HG03460 (cell line): Measurements from ENCODE around the gene FAXC.

Source experiments
- ATAC-seq: cut with Tn5 transposase; IDR thresholded peaks from one replicate; pipeline ENCODE4 v1.9.1; 2021; ENCODE audit not compliant: unreplicated experiment

FAXC gene

DNA sequence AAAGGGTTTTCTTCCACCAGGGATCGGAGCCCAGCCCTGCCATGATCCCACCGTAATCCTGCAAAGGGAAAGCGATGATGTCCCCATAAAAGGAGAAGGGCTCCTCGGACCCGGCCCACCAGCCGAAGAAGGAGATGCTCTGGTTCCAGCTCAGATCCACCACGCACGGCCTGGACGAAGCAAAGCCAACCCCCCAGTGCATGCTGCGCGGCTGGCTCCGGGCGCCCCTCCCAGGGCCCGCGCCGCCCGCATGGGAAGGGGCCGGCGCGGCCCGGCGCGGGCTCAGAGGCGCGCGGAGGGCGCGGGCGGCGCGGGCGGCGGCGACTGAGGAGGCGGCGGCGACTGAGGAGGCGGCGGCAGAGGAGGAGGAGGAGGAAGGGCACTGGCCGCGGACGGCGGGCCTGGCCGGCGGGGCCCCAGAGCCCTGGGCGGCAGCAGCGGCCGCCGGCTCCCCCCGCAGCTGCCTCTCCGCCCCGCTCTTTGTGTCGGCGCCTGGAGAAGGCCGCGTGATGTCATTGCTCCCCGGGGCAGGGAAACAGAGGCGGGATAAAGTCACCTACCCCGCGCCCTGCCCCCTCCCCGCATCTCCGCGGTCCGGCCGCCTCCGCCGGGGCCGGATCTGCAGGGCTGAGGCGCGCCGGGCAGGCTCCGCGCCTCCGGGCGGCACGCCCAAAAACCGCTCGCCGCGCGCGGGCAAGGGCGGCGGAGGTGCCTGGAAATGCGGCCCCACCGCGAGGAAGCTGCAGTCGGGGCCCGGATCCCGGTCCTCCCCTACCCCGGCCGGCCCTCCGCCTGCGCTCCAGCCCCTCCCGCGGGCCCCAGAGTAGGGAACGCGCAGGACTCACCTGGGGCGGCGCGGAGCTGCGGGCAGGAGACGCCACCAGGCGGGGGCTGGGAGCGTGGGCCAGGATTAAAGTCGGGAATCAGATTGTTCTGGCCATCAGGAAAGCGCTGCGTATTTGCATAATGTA, at the start of gene FAXC:
Gene FAXC, minus strand, starts transcription at position 504 of the 971 bp plus-strand sequence. Its CDS starts 302 bp downstream, at position 202.
- peak; percentile 59 for ATAC-seq

DNA sequence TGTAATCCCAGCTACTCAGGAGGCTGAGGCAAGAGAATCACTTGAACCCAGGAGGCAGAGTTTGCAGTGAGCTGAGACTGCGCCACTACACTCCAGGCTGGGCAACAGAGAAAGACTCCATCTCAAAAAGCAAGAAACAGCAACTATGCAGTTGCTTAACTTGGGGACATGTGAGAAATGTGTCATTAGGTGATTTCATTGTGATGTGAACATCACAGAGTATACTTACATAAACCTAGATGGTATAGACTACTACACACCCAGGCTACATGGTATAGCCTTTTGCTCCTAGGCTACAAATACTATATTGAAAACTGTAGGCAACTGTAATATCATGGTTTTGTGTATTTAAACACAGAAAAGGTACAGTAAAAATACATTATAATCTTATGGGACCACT, 47.8 kb upstream of the FAXC start:
- ATAC-seq = no peak

DNA sequence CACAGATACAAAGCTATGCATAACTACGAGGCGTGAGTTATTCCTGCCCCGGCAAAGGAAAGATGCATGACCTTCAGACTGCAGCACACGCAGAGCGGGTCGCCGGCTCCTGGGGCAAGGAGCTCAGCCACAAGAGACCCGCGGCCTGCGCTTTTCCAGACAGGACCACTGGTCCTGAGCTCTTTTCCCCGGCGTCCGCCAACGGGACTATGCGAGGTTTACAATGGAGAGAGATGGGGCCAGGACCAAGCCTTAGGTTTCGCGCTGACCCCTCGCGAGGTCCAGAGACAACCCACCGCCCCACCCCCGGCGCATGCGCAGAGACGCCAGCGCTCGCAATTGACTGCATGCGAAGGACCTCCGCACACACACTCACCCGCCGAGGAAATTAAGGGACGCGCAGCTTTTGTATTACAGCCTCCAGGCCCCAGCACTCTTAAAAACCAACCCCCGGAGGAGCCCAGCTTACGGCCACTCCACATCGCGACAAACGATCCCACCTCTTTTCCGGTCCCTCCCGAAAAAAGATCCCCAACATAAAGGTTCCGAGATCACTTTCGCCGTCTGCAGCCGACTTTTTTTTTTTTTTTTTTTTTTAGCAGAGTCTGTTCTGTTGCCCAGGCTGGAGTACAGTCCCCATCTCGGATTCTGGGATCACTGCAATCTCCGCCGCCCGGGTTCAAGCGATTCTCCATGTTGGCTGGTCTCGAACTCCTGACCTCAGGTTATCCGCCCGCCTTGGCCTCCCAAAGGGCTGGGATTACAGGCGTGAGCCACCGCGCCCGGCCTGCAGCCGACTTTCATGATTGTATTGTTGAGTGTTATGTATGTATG, 44.4 kb upstream of the FAXC start, which contains the start of gene COQ3:
Gene COQ3, minus strand, starts transcription at position 498 of the 834 bp plus-strand sequence. Its CDS starts 16 bp downstream, at position 482.
- peak; percentile 66 for ATAC-seq

DNA sequence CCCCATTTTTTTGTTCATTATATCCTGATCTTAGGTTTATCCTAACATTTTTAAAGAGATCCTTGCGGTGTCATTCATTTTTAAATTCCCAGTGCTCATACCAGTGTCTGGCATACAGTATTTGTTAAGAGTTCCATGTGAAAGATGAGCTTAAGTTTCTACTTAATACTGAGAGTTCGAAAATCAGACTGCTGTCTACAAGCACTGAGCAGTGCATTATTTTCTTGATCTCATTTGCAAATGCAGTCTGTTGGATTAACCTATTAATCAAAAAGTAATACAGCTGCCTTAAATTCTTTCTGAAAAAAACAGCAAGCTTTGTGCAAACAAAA, 43.9 kb upstream of the FAXC start:
- ATAC-seq = peak; percentile 10

DNA sequence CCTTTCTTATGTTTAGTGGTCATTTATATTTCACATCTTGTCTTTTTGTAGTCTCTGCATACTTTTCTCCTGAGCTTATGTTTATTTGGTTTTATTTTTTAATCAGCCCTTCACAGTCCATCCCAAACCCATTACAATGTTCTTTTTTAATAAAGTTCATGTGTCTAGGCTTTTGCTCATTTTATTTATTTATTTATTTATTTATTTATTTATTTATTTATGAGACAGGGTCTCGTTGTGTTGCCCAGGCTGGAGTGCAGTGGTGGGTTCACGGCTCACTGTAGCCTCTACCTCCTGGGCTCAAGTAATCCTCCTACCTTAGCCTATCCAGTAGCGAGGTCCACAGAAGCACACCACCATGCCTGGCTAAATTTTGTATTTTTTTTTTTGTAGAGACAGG, 41.4 kb upstream of the FAXC start:
- ATAC-seq = no peak

DNA sequence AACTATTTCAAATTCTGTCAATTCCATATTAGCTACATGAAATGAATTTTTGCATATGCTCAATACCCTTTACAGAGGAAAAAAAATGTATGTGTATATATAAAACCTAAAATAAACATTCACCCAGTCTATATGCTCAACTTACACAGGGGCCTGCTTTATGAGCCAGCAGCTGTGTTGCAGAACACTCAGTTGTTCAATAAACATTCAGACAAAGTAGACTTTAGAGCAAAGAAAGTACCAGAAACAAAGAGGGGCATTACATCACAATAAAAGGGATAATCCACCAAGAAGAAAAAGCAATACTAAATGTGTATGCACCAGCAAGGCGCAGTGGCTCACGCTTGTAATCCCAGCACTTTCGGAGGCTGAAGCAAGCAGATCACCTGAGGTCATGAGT, 35.0 kb upstream of the FAXC start:
- no peak for ATAC-seq

DNA sequence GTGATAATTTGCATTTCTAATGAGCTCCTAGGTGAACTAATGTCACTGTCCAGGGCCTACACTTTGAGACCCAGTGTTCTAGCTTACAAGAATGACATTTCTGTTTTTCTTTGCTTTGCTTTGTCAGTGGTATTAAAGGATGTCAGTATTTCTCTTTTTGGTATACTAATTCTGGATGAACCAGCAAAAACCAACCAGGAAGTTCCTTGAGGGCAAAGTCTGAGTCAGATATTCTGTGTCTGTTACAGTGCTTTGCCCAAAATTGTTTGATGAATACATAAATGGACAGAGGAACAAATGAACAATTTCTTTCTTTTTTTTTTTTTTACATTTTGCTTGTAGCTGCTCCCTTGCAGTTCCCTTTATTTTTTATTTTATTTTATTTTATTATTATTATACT, 29.2 kb upstream of the FAXC start:
- ATAC-seq = no peak

DNA sequence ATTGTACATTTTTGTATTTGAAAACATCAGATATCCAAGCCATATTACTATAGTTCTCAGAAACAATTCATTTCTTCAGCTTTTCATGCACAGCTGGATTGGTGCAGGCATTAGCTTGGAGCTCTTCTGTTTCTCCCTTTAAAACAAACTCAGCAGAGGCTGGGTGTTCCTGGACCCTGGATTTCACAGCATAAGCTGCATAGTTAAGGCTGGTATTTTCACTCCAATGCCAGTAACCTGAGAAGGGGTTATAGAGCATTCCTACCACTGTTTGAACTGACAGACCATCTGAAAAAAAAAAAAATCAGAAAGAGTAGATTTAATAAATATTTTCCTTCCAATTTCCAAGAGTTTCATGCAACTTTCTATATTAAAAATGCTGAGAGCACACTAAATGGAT, 20.1 kb upstream of the FAXC start:
- no peak for ATAC-seq

DNA sequence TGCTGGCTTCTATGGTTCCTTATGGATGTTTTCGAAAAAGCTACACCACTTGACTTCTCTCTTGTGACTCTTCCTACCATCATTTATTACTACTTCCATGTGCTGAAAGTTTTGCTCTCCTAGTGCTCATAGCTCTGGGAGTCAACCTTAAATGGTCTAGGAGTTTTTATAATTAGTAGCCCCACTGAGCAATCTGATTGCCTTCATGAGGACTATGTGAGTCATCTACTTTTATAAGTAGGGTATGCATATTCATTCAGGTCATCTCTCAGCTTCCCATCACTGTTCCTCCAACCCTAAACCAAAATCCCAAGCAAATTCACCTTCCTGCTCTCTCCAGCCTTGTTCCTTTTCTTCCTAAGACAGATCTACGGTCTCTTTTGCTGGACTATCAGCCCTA, 17.4 kb upstream of the FAXC start:
- no peak for ATAC-seq

DNA sequence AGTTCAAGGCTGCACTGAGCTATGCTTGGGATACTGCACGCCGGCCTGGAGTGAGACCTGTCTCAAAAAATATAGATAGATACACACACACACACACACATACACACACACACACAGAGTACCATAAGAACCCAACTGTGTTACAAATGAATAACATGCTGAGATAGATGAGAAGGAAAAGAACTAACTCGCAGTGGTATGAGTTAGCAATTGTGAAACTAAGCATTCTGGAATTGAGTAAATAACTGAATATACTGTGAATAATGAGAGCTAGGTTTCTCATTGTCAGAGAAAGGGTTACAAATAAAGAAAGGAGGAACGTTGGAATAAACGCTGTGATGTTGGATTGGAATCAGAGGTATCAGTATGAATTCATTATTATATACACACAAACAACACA, 14.6 kb upstream of the FAXC start:
- ATAC-seq = peak; percentile 79

DNA sequence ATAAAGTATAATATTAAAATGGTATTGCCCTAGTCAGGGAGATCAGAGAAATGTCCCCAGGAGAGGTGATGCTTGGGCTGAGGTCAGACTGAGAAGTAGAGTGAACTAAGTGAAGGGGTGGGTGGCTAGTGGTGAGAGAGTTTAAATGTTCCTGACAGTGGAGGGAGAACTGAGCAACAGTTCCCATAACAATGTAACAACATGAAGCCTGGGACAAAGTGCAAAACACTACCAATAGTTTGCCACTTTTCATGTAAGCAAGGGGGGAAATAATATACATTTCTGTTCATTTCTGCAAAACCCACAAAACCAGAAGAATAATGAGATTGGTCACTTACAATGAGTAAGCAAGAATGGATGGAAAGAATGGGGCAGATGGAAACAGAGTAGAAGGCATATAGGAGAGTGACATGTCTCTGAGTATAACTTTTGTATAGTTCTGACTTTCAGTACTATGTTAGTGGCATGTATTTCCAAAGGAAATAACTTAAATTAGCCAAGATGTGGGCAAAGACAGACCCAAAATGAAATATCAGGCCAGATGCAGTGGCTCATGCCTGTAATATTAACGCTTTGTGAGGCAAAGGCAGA, 13.3 kb upstream of the FAXC start:
- ATAC-seq = no peak

DNA sequence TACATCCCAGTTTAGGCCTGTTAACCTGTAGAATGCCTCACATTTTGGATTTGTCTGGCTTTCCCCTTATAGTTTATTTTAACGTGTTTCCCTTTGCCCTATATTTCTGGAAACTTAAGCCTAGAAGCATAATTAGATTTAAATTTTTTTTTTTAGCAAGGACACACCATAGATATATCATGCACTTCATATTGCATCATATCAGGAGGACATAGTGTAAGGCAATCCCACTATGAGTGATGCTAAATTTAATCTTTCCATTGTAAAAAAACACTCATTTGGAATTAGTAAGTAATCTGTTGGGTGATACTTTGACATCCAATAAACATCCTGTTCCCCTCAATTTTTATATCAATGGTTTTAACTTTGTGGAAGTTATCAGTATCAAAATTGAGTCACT, 10.3 kb upstream of the FAXC start:
- no peak for ATAC-seq

DNA sequence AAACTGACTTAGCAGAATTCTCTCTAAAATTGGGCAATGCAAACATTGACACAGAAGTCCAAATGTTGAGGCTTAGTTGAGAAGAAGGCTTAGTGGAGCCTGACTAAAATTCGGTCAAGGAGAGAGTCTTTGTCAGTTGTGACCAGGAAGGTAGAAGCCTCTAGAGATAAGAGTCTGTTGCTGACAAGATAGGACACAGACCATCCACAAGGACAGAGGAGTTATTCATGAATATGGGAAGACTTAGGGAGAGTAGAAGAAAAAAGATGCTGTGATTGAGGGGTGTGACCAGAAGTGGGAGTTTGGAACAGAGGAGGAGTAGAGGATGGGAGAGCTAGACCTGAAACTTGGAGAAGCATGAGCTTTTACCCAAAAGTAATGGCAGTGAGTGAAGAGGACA, 7.2 kb upstream of the FAXC start:
- no peak for ATAC-seq

DNA sequence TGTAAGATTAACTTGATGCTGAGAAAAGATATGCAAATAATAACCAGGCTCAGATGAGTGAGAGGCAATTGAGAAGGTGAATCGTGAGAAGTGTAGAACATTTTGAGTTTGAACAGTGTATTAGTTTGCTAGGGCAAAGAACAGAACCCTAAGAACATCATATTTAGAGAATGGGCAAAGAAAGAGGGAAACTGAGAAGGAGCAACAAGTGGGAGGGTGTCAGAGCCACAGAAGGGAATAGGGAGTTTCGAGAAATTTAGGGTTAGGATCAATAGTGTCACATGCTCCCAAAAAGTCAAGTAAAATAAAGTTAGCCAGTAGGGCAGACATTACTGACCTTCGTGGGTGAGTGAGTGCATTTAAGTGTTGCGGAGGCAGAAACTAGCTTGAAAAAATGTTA, 5.5 kb upstream of the FAXC start:
- ATAC-seq = no peak

DNA sequence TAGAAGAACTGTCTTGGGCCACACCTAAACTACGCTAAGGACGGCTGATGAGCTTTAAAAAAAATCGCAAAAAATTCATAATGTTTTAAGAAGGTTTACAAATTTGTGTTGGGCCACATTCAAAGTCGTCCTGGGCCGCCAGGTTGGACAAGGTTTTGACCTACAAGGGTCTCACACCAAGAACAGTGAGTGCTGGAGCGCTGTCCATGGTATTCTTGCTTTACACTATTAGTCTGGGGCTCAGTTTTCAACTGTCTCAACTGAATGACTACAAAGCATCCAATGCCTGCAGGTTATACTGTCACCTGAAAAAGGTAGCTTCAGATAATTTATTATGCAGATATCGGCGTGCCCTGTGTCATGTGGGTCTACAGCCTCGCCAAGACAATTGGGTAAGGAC, 3.7 kb upstream of the FAXC start:
- ATAC-seq = no peak

DNA sequence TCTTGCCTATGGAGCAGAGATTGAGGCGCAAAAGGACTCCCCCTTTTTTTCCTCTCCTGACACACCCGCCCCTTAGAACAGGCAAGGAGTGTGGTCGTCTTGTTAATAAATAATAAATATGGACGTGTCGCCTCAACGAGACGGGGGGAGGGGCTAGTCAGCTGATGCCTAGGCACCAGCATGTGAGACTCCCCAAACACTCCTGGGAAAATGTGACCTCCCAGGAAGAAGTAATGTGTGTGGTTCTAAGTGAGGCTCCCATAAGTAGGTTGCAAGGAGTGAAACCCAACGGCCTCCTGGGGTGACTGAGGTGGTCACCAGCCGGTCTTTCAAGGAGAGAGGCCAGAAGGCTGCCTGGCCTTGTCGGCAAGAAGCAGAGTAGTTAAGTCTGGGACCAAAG, 1.1 kb upstream of the FAXC start:
- ATAC-seq = no peak

DNA sequence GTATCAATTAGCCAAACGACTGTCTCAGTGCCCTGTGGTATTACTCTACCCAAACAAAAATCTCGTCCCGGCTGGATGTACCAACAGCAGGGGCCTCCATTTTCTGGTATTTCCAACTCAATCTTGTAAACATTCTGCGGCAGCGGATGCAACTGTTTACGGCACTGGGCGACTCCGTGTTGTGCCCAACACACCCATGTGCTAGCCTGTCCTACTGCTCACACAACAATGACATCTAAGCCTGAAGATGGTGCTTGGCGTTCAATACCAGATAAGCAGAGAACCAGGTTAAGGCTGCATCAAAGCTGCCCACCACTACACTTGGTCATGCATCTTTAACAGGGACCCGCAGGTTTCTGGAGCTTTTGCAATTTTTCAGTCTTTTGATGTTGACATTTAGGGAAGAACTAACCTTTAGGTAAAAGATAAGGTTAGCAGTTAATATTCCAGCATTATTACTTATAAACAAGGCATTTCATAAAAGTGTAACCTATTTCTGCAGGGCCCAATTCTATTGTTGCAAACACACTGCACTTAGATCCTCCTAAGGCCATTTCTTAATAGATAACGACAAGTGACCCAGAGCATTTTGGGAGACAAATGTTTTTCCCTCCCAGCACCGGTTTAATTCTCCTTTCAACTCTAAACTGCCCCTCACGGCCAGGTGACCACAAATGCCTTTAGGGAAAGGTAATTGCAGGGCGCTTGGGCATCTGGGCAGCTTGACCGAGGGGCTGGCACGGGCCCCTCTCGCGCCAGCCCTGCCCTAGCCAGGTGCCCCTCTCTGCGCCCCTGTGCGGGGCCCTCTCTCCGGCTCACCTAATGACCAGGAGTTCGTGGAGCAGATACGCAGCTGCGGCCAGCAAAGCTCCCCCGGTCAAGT, 945 bp downstream of the FAXC start:
- ATAC-seq = no peak

DNA sequence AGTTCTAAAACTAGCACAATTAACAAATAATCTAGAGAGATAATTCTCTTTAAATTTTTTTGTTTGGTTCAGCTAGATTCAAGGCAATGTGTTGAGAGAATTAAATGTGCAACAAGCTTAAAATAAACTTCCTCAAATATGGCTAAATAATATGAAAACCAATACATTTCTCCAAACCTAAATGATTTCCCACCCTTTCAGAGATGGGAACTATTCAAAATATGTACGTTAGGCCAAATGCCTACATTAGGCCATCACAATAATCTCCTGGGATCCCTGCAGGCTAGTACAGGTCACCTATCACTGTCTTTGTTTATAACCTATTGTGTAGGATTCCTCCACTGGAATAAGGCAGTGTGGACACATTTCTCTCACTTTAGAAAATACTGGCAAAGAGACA, 1.7 kb downstream of the FAXC start:
- no peak for ATAC-seq

DNA sequence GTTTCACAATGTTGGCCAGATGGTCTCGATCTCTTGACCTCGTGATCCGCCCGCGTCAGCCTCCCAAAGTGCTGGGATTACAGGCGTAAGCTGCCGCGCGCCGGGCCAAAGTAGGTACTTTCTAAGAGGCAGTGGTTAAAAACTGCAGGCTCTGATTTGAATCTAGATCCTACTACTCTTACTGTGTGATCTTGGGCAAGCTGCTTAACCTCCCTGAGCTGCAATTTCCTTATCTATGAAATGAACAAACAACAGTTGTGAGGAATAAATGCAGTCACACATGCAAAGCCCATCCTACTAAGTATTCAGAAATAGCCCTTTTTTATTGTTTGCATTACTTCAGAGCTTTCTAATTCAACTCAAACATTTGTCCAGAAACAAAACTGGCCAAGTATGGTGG, 2.9 kb downstream of the FAXC start:
- ATAC-seq = no peak

DNA sequence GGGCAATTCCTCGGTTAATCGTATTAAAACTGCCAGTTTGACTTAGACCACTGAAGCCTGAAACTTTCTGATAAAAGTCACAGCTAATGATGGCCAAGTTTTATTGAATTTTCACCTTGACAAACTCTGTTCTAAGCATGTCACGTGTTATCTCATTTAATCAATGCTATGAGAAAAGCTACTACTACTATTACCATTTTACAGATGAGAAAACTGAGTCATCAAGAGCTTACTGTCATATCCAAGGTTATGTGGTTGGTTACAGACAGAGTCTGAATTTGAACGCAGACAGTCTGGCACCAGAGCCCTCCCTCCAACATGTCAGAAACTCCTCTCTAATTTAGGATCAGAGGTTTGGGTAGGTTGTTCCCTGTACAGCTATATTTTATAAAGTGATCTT, 4.3 kb downstream of the FAXC start:
- no peak for ATAC-seq

DNA sequence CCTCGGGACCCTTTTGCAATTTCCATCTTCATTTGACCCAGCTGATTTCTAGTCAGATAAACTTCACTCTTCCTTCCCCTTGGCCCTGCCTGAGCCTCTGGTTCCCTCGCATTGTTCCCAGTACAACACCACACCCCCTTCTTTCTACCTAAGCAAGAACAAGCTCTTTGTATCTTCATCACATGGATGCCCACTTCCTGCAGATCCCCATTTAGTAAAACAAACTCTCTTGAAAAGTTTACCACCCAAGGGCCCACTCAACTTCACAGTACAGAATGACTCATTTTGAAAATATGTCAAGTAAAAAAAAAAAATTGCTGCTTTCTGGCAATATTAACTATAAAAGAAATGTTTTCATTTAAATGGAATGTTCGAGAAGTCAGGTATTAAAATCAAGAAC, 5.2 kb downstream of the FAXC start:
- ATAC-seq = no peak
